GM21526 (cell line): ENCODE data around the gene ADAM33.

ENCODE experiments used
- ATAC-seq: cut with Tn5 transposase; IDR thresholded peaks from one replicate; pipeline ENCODE4 v1.9.1; 2021; ENCODE audit warnings: moderate library complexity; ENCODE audit not compliant: unreplicated experiment, low FRiP score

ADAM33 gene

DNA sequence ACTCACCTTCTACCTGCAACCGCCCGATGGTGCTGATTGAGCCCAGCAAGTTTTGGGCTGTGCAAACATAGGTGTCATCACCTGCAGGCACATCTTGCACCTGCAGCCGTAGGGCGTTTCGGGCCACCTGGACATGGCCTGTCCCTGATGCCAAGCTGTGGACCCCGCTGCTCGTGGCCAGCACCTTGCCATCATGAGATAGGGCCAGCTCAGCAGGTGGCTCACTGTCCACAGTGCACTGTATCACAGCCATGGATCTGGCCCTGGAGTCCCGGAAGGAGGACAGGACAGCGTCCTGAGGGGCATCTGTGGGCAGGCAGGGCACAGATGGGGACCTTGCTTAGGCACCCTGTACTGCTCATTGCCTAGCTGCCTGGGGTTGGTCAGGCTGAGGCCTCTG lies 10.1 kb upstream of the ADAM33 start:
- no peak for ATAC-seq

- ATAC-seq, result no peak
Measured at GRCh38 chr20:3691306-3691705, 9.5 kb upstream of the ADAM33 start.

DNA sequence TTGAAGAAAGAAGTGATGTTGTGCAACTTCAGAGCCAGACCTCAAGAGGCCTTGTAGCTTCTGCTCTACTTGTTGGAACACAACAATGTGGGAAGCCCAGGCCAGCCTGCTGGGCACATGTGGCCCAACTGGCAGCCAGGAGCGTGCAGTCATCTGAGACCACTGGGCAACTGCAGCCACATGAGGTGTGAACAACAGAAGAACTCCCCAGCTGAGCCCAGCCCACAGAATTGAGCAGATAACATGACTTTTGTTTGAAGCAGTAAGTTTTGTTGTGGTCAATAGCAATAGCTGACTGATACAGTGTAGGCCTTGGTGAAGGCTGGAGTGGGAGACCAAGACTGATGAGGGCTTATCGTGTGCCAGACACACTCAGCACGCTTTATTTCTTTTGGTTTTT lies 8.6 kb upstream of the ADAM33 start:
- ATAC-seq, result no peak

- ATAC-seq, result no peak
Measured at GRCh38 chr20:3689978-3690377, 8.2 kb upstream of the ADAM33 start.

GRCh38 chr20:3687655-3688054 lies 5.8 kb upstream of the ADAM33 start:
- no peak for ATAC-seq

GRCh38 chr20:3686867-3687321 lies 5.1 kb upstream of the ADAM33 start:
- no peak for ATAC-seq

- ATAC-seq, result no peak
Measured at GRCh38 chr20:3686421-3686820, 4.6 kb upstream of the ADAM33 start.

- no peak for ATAC-seq
Measured at GRCh38 chr20:3685341-3685740, 3.5 kb upstream of the ADAM33 start.

- ATAC-seq, result no peak
Measured at GRCh38 chr20:3681352-3681930, 369 bp downstream of the ADAM33 start.

- no peak for ATAC-seq
Measured at GRCh38 chr20:3680701-3681351, 984 bp downstream of the ADAM33 start.

DNA sequence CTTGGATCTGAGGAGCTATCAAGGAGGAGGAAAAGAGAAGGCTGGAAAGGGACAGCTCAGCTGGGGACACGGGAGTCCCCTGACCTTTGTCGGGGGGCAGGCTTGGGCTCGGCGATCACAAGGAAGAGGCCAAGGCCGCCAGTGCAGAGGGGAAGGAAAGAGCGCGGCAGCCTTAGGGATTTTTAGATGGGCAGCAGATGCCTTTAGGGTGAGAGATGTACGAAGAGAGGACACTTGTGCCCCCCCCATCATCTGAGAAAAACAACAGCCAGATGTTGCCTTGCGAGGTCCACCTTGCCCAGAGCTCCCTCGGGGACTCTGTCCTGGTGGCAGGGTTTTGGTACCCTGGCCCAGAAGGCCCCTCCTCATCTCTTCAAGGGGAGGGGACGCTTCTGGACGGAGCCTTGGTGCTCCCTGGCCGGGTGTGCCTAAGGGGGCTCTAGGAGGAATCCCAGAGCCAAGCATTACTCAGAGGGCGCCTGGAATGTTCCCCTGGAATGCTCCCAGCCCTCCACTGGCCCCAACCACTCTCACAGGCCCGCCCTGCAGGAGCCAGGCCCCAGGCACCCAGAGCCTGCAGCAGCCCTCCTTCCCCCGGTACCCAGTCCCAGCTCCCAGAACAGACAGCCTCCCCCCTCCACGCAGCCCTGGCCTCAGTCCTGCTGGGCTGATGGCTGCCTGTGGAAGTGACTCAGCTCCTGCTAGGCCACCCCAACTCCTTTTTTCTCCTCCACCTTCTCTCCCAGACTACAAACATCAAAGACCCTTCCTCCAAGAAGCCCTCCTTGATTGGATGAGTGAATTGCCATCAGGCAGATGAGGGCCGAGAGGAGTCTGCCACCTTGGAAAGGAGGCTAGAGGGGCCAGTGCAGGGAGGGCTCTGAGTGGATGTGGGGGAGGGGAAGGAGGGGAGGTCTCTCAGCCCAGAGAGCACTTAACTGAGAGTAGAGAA lies 1.8 kb downstream of the ADAM33 start:
- no peak for ATAC-seq

DNA sequence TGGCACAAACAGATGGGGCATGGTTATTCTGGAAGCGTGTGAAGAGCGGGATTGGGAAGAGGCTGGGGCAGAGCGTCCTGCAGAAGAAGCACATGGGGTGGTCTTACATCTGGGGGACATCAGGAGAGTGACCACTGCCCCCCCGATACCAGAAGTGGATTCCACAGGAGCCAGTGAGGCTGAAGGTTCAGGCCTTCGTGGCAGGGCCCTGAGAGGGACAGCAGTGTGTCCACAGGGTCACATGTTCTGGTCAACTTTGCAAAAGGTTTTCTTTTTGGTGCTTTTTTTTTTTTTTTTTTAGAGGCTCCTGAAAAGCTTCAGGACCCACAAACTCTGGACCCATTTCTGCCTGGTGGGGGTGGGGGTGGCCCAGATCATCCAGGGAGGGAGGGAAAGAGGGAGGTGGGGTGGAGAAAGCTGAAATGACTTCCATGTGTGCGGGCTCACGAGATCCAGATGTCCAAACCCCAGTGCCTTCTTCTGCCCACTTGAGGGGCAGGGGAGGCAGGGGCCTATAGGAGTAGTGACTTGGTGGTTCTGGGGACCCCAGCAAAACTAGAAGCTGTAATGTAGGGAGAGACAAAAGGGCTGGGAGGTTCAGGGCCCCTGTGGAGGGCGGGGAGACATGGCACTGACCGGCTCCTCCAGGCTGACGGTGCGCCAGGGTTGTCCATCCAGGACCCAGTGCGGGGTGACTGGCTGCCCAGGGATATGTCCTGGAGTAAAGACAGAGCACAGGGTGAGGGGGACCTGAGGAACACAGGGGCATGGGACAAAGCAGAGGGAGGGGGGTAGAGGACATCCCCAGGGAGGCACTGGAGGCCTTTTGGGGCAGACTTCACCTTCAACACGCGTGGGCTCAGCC lies 2.7 kb downstream of the ADAM33 start:
- ATAC-seq, result no peak

DNA sequence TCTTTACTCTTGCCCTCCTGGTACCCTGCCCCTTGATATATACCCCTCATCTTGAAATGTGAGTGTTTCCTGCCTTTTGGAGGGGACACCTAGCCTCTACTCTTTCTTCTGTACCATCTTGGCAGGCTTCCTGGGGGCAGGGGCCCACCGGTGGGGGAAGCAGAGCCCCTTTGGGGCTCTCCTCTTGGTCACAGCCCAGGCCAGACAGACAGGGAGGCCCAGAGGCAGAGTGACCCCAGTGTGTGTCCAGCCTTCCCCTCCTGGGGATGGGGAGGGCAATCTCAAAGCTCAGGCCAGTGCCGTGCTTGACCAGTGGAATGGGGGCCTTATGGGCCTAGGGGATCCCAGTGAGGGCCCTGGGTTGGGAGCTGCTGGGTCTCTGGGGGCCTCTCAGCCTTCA lies 3.6 kb downstream of the ADAM33 start:
- ATAC-seq, result no peak

- ATAC-seq, result no peak
Measured at GRCh38 chr20:3677733-3678132, 4.1 kb downstream of the ADAM33 start.

DNA sequence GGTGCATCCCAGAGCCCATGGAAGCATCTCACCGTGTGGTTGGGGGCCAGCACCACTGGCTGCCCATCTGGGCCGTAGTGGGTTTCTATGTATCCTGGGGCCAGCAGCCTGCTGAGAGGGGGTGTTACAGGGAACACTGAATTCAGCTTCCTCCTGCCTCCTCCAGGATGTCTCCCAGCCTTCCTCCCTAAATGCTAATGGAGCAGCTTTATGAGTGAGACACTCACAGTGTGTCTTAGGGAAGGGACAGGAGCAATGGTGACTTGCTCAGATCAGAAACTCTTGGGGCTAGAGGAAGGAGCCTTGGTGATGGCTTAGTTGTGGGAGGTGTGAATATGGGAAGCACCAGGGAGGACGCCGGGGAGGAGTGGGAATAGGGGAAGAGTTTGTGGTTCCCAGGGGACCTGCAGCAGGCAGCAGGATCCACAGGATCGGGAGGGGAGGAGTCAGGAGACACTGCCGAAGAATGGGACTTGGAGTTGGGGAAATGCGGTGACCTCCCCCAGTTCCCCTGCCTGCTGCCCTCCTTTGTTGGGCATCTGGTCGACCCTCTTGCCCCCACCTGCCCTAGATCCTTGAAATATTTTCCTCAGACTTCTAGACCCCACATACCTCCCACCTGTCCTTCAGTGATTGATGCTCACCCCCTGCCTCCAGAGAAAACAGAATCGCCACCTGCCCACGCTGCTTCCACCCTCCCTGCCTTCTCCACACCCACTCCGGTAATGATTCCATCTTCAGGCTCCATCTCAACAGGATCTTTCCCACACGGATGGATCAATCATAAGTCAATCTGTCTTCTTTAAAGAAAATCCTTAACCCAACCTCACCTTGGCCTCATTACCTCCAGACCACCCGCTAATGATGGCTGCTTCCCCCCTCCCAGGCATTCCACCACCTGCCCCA lies 6.6 kb downstream of the ADAM33 start:
- ATAC-seq, result no peak

DNA sequence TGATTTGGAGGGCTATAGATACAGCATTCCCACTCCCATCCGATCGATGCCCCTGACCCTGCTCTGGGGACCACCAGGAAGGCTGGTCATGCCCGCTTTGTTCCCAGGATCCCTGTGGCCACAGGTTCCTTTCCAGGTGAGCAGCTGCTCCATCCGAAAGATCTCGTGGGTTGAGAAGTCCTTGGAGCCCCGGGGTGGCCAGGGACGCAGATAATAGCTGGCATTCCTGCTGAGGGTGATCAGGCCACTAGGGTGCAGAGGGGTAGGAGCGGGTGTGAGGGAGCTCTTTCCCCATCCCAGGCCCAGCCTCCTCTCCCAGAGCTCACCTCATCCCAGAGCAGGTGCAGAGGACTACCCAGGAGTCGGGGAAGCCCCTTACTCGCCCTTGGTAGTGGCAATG lies 7.4 kb downstream of the ADAM33 start:
- ATAC-seq, result no peak

DNA sequence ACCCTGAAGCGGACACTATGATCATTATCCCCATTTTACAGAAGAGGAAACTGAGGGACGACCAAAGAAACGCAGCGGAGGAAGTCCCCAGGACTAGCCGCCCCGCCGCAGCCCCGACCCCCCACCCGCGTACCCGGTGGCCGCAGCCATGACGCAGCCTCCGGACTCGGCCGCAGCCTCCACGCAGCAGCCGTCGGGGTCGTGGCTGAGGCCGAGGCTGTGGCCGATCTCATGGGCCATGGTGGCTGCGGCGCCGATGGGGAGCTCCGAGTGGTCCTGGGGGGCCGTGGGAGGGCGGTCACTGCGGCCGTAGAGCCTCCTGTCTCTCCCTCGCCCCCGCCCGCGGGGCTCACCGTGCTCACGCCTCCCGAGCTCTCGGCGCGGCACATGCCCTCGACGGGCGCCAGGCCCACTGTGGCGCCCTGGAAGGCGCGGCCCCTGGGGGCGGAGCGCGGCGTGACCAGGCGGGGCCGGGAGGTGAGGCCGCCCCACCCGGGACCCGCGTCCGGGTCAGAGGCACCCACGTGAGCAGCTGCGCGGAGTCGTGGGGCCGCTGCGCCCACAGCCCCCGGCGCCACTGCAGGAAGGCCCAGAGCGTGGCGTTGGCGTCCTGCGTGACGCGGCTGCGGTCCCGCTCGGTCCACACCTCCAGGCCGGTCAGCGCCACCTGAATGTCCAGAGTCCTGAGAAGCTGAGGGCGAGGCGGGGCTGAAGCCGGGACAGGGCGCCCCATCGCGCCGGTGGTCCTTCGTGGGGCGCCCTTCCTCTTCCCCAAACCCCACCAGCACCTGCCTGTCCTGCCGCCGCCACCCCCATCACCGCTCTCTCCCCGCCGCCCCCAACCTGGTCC lies 8.4 kb downstream of the ADAM33 start:
- ATAC-seq, result no peak

GRCh38 chr20:3672547-3673171 lies 9.2 kb downstream of the ADAM33 start:
- no peak for ATAC-seq
